Measurements from ENCODE around the gene NCEH1. TPM values are rescaled to one million over a fixed set of nuclear protein-coding genes. Genes with fewer than 3 reads are reported as not detected.
"Not testable (repeated sequence)": the region's sequence is repeated elsewhere in the genome, so short reads cannot be mapped to it uniquely, and the experiment has no call there.

Gene NCEH1
- polyA plus RNA-seq (ENCODE audit: insufficient read length in 3 of 3): 1 to 10 TPM; 2.8 to 4.5 (median 3.7) TPM
- long read RNA-seq, donor 1: 0 reads
- long read RNA-seq, donor 2, full-length matches to known transcripts: 1 of 1 reads
- long read RNA-seq, donor 2, partial matches to known transcripts: 0 of 1 reads
- long read RNA-seq, donor 2, other reads (novel, unspliced or antisense): 0 of 1 reads
- long read RNA-seq, donor 3, full-length matches to known transcripts: 1 of 1 reads
- long read RNA-seq, donor 3, partial matches to known transcripts: 0 of 1 reads
- long read RNA-seq, donor 3, other reads (novel, unspliced or antisense): 0 of 1 reads
- long read RNA-seq, donor 4: 0 reads
- long read RNA-seq, donor 5: 0 reads
- long read RNA-seq, donor 6: 0 reads
- long read RNA-seq, donor 7, full-length matches to known transcripts: 4 of 4 reads
- long read RNA-seq, donor 7, partial matches to known transcripts: 0 of 4 reads
- long read RNA-seq, donor 7, other reads (novel, unspliced or antisense): 0 of 4 reads
- long read RNA-seq, donor 8: 0 reads
- long read RNA-seq, donor 9, full-length matches to known transcripts: 1 of 1 reads
- long read RNA-seq, donor 9, partial matches to known transcripts: 0 of 1 reads
- long read RNA-seq, donor 9, other reads (novel, unspliced or antisense): 0 of 1 reads
- long read RNA-seq, donor 10, full-length matches to known transcripts: 2 of 2 reads
- long read RNA-seq, donor 10, partial matches to known transcripts: 0 of 2 reads
- long read RNA-seq, donor 10, other reads (novel, unspliced or antisense): 0 of 2 reads
- long read RNA-seq, donor 11: 0 reads
- long read RNA-seq, donor 12, full-length matches to known transcripts: 5 of 5 reads
- long read RNA-seq, donor 12, partial matches to known transcripts: 0 of 5 reads
- long read RNA-seq, donor 12, other reads (novel, unspliced or antisense): 0 of 5 reads
- long read RNA-seq, donor 13, full-length matches to known transcripts: 2 of 2 reads
- long read RNA-seq, donor 13, partial matches to known transcripts: 0 of 2 reads
- long read RNA-seq, donor 13, other reads (novel, unspliced or antisense): 0 of 2 reads
- long read RNA-seq, donor 14: 0 reads
- long read RNA-seq, donor 15, full-length matches to known transcripts: 1 of 1 reads
- long read RNA-seq, donor 15, partial matches to known transcripts: 0 of 1 reads
- long read RNA-seq, donor 15, other reads (novel, unspliced or antisense): 0 of 1 reads
- long read RNA-seq, donor 16: 0 reads

GRCh38 chr3:172710664-172711453, at the start of gene NCEH1:
Gene NCEH1 (minus strand): TSS chr3:172711067. CDS start chr3:172710984, 83 bp downstream.
- DNase-seq: peak; percentile 92

- DNase-seq: not testable (repeated sequence)
Measured at GRCh38 chr3:172760416-172760815, 49.5 kb upstream of the NCEH1 start.

GRCh38 chr3:172753125-172753524, 42.3 kb upstream of the NCEH1 start:
- DNase-seq: no peak

- no peak for DNase-seq
Measured at GRCh38 chr3:172752651-172753050, 41.8 kb upstream of the NCEH1 start.

GRCh38 chr3:172751175-172751704, 40.4 kb upstream of the NCEH1 start:
- peak; percentile 7 for DNase-seq

- peak; percentile 100 for DNase-seq
Measured at GRCh38 chr3:172750368-172751174, 39.7 kb upstream of the NCEH1 start, which contains the start of gene ECT2. Gene ECT2 (plus strand): TSS chr3:172750726. CDS start chr3:172754531, 3,805 bp downstream.

- no peak for DNase-seq
Measured at GRCh38 chr3:172750069-172750367, 39.2 kb upstream of the NCEH1 start.

GRCh38 chr3:172749230-172749965, 38.5 kb upstream of the NCEH1 start:
- peak; percentile 47 for DNase-seq

- no peak for DNase-seq
Measured at GRCh38 chr3:172746475-172746874, 35.6 kb upstream of the NCEH1 start.

GRCh38 chr3:172739462-172739861, 28.6 kb upstream of the NCEH1 start:
- DNase-seq: no peak

- DNase-seq: no peak
Measured at GRCh38 chr3:172735014-172735413, 24.1 kb upstream of the NCEH1 start.

GRCh38 chr3:172726380-172726779, 15.5 kb upstream of the NCEH1 start:
- no peak for DNase-seq

GRCh38 chr3:172722536-172723040, 11.7 kb upstream of the NCEH1 start:
- not testable (repeated sequence) for DNase-seq

GRCh38 chr3:172717493-172718088, 6.7 kb upstream of the NCEH1 start:
- DNase-seq: no peak

- no peak for DNase-seq
Measured at GRCh38 chr3:172716476-172716875, 5.6 kb upstream of the NCEH1 start.

GRCh38 chr3:172713316-172713715, 2.4 kb upstream of the NCEH1 start:
- no peak for DNase-seq

- no peak for DNase-seq
Measured at GRCh38 chr3:172711454-172711795, 558 bp upstream of the NCEH1 start.

GRCh38 chr3:172709774-172710663, 848 bp downstream of the NCEH1 start:
- peak; percentile 14 for DNase-seq
